Caco-2 (cell line): ENCODE results near the gene TOMM6. TPM values are rescaled to one million over a fixed set of nuclear protein-coding genes. Genes with fewer than 3 reads are reported as not detected.

Experiments
- BruUV-seq: library from RNA; stranded (reverse); fragments of 400-500 nt; replicated peaks from 2 replicates; lab custom pipeline; 2021; lab: Mats Ljungman, UMichigan
- CTCF ChIA-PET: fragments of 300-600 bp; sonication (Branson Sonifier 250); formaldehyde crosslinking; loops from one replicate; lab custom pipeline; 2022; ENCODE audit warnings: antibody characterized with exemption; lab: Charles Lee
- POLR2A ChIA-PET: fragments of 300-600 bp; sonication (Branson Sonifier 250); formaldehyde crosslinking; loops from one replicate; lab custom pipeline; 2022; ENCODE audit warnings: antibody characterized with exemption; lab: Charles Lee
- DNase-seq, 2 experiments: peaks; one replicate each; pipeline versions ENCODE4 v3.0.0 to v3.0.0-alpha.2; 2020 to 2022
- H3K27me3 ChIP-seq: replicated peaks from 2 replicates; pipeline ENCODE4 v1.6.0; 2011; ENCODE audit warnings: low read length; ENCODE audit not compliant: control insufficient read depth, insufficient read depth
- H3K36me3 ChIP-seq: 2 replicates; pipeline ENCODE4 v1.5.1; 2011; ENCODE audit warnings: low read length; ENCODE audit not compliant: control insufficient read depth, insufficient read depth
- H3K4me1 ChIP-seq: fragments of 250-450 bp; sonication (Bioruptor Pico); 2 replicates; pipeline ENCODE4 v1.5.1; 2020; ENCODE audit warnings: mild to moderate bottlenecking
- H3K4me3 ChIP-seq: 2 replicates; pipeline ENCODE4 v1.5.1; 2011; ENCODE audit warnings: low read depth, mild to moderate bottlenecking, control low read depth, low read length
- H3K9me3 ChIP-seq: fragments of 250-450 bp; sonication (Bioruptor Pico); 2 replicates; pipeline ENCODE4 v1.5.1; 2020; ENCODE audit warnings: mild to moderate bottlenecking, moderate library complexity
- H3K27ac Mint-ChIP-seq: one replicate; pipeline ENCODE4 v1.8.0; 2022; ENCODE audit warnings: mixed read lengths; ENCODE audit not compliant: unreplicated experiment
- H3K27me3 Mint-ChIP-seq: one replicate; pipeline ENCODE4 v1.8.0; 2022; ENCODE audit warnings: mixed read lengths; ENCODE audit not compliant: insufficient read depth, unreplicated experiment
- H3K36me3 Mint-ChIP-seq: one replicate; pipeline ENCODE4 v1.8.0; 2022; ENCODE audit warnings: mild to moderate bottlenecking, mixed read lengths; ENCODE audit not compliant: insufficient read depth, unreplicated experiment
- H3K4me1 Mint-ChIP-seq: one replicate; pipeline ENCODE4 v1.8.0; 2022; ENCODE audit warnings: low read depth, mixed read lengths; ENCODE audit not compliant: unreplicated experiment
- H3K4me3 Mint-ChIP-seq: one replicate; pipeline ENCODE4 v1.8.0; 2022; ENCODE audit warnings: mild to moderate bottlenecking, moderate library complexity, mixed read lengths; ENCODE audit not compliant: unreplicated experiment
- H3K9me3 Mint-ChIP-seq: one replicate; pipeline ENCODE4 v1.8.0; 2022; ENCODE audit warnings: mixed read lengths; ENCODE audit not compliant: unreplicated experiment
- intact Hi-C: fragments of 100-400 bp; cut with micrococcal nuclease; formaldehyde crosslinking; loops from one replicate; pipeline ENCODE4 v1.10.0; 2022; ENCODE audit not compliant: unreplicated experiment
- total RNA-seq: library from RNA; stranded (reverse); gene quantifications from 2 replicates; pipeline ENCODE4 v1.2.3, GENCODE V29; 2022
- TF ChIP-seq, protein P1 (sequence below), 2 experiments: fragments of 200-600 bp in 1 of 2; IDR thresholded peaks; 1 replicate in 1 of 2; 2 replicates in 1 of 2; pipeline versions ENCODE4 v1.5.1 to v1.8.0; 2011 to 2022; ENCODE audit warnings: antibody characterized with exemption in 1 of 2, control low read depth in 1 of 2, inconsistent platforms in 1 of 2, low read depth in 1 of 2, low read length in 1 of 2, mild to moderate bottlenecking in 1 of 2, moderate library complexity in 1 of 2; ENCODE audit not compliant: insufficient read depth in 1 of 2, severe bottlenecking in 1 of 2, unreplicated experiment in 1 of 2

The TOMM6 gene
- total RNA-seq, 1 experiment from 2014 or later: 224 TPM

- H3K27me3 ChIP-seq: no peaks in the 10 kb centered on the region
- Mint-ChIP-seq H3K27me3 (no peaks in the 10 kb centered on the region), H3K4me1 (no peaks in the 10 kb centered on the region), H3K27ac (no peak overlapping the region), H3K4me3 (no peak overlapping the region), H3K36me3 (peaks cover 9% of the 10 kb centered on the region), H3K9me3 (no peaks in the 10 kb centered on the region)
- DNase-seq: no peak
- POLR2A ChIA-PET: no interaction called here
- BruUV-seq: no TSS peak
- TF ChIP-seq, protein P1, sequence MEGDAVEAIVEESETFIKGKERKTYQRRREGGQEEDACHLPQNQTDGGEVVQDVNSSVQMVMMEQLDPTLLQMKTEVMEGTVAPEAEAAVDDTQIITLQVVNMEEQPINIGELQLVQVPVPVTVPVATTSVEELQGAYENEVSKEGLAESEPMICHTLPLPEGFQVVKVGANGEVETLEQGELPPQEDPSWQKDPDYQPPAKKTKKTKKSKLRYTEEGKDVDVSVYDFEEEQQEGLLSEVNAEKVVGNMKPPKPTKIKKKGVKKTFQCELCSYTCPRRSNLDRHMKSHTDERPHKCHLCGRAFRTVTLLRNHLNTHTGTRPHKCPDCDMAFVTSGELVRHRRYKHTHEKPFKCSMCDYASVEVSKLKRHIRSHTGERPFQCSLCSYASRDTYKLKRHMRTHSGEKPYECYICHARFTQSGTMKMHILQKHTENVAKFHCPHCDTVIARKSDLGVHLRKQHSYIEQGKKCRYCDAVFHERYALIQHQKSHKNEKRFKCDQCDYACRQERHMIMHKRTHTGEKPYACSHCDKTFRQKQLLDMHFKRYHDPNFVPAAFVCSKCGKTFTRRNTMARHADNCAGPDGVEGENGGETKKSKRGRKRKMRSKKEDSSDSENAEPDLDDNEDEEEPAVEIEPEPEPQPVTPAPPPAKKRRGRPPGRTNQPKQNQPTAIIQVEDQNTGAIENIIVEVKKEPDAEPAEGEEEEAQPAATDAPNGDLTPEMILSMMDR (IDR thresholded peaks at IDR 0.05; ENCODE audit: insufficient read depth in 1 of 2, low read depth in 1 of 2, low read length in 1 of 2, severe bottlenecking in 1 of 2, unreplicated experiment in 1 of 2): no peak
- no peaks in the 10 kb centered on the region for H3K9me3 ChIP-seq
- intact Hi-C loops: no loop called here
- no peaks in the 10 kb centered on the region for H3K36me3 ChIP-seq
- no peaks in the 10 kb centered on the region for H3K4me1 ChIP-seq
- CTCF ChIA-PET: no interaction called here
- H3K4me3 ChIP-seq: no peak overlapping the region
Observed at GRCh38 chr6:41813469-41813868, 26.0 kb downstream of the TOMM6 start.

DNA sequence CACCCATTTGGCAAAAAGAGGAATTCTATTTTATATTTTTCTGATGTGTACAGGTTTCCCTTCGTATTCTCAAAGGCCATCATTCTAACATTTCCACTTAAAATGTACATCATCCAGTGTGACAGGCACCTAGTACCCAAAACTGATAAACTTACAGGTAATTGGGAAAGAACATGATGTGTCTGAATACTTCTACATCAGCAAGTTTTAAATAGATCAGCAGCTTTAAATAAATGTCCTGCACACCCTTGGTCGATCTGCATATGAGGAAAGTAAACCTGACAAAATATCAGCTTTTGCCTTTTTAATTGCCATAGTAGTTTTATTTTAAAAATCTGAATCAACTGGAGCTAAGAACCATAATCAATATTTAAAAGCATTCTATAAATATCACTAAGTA lies 26.5 kb downstream of the TOMM6 start:
- Histone ChIP-seq H3K4me1 (no peaks in the 10 kb centered on the region), H3K36me3 (no peaks in the 10 kb centered on the region), H3K9me3 (no peaks in the 10 kb centered on the region), H3K27me3 (no peaks in the 10 kb centered on the region), H3K4me3 (no peak overlapping the region)
- CTCF ChIA-PET: no interaction called here
- DNase-seq: no peak
- POLR2A ChIA-PET: no interaction called here
- no peak overlapping the region for H3K27ac Mint-ChIP-seq
- intact Hi-C loops: no loop called here
- TF ChIP-seq, protein P1 (IDR thresholded peaks at IDR 0.05; ENCODE audit: insufficient read depth in 1 of 2, low read depth in 1 of 2, low read length in 1 of 2, severe bottlenecking in 1 of 2, unreplicated experiment in 1 of 2): no peak
- no peaks in the 10 kb centered on the region for H3K9me3 Mint-ChIP-seq
- no peaks in the 10 kb centered on the region for H3K27me3 Mint-ChIP-seq
- peaks cover 9% of the 10 kb centered on the region for H3K36me3 Mint-ChIP-seq
- BruUV-seq: no TSS peak
- no peaks in the 10 kb centered on the region for H3K4me1 Mint-ChIP-seq
- H3K4me3 Mint-ChIP-seq: no peak overlapping the region

GRCh38 chr6:41814629-41815028 lies 27.1 kb downstream of the TOMM6 start:
- Histone ChIP-seq H3K36me3 (no peaks in the 10 kb centered on the region), H3K9me3 (no peaks in the 10 kb centered on the region), H3K4me1 (no peaks in the 10 kb centered on the region), H3K27me3 (no peaks in the 10 kb centered on the region), H3K4me3 (no peak overlapping the region)
- TF ChIP-seq, protein P1 (IDR thresholded peaks at IDR 0.05; ENCODE audit: insufficient read depth in 1 of 2, low read depth in 1 of 2, low read length in 1 of 2, severe bottlenecking in 1 of 2, unreplicated experiment in 1 of 2): no peak
- Mint-ChIP-seq H3K4me3 (no peak overlapping the region), H3K4me1 (no peaks in the 10 kb centered on the region), H3K36me3 (peaks cover 9% of the 10 kb centered on the region), H3K27me3 (no peaks in the 10 kb centered on the region), H3K27ac (no peak overlapping the region), H3K9me3 (no peaks in the 10 kb centered on the region)
- intact Hi-C loops: no loop called here
- CTCF ChIA-PET: no interaction called here
- BruUV-seq: no TSS peak
- POLR2A ChIA-PET: no interaction called here
- DNase-seq: no peak
